Measurements from ENCODE around the gene NETO1.

The NETO1 gene

GRCh38 chr18:72843743-72844142, 24.0 kb downstream of the NETO1 start:
- DNase-seq: no peak

- peak; percentile 80 for DNase-seq
These were observed 27.7 kb downstream of the NETO1 start for GRCh38 chr18:72840109-72840508.

- DNase-seq: no peak
These were observed 33.1 kb downstream of the NETO1 start for GRCh38 chr18:72834731-72835130.

- no peak for DNase-seq
These were observed 34.3 kb downstream of the NETO1 start for GRCh38 chr18:72833471-72833870.

GRCh38 chr18:72830109-72830508, 37.7 kb downstream of the NETO1 start:
- no peak for DNase-seq

GRCh38 chr18:72828601-72829000, 39.2 kb downstream of the NETO1 start:
- no peak for DNase-seq

- DNase-seq: no peak
These were observed 41.1 kb downstream of the NETO1 start for GRCh38 chr18:72826736-72827135.

- DNase-seq: no peak
These were observed 44.4 kb downstream of the NETO1 start for GRCh38 chr18:72823345-72823744.

- DNase-seq: no peak
These were observed 45.6 kb downstream of the NETO1 start for GRCh38 chr18:72822202-72822601.

GRCh38 chr18:72820571-72820970, 47.2 kb downstream of the NETO1 start:
- DNase-seq: no peak

- DNase-seq: no peak
These were observed 48.7 kb downstream of the NETO1 start for GRCh38 chr18:72819050-72819449.

GRCh38 chr18:72811047-72811446, 56.7 kb downstream of the NETO1 start:
- DNase-seq: peak; percentile 31

- no peak for DNase-seq
These were observed 59.1 kb downstream of the NETO1 start for GRCh38 chr18:72808680-72809079.

- DNase-seq: no peak
These were observed 68.7 kb downstream of the NETO1 start for GRCh38 chr18:72799106-72799505.

- no peak for DNase-seq
These were observed 84.3 kb downstream of the NETO1 start for GRCh38 chr18:72783530-72783929.

- DNase-seq: no peak
These were observed 92.9 kb downstream of the NETO1 start for GRCh38 chr18:72774914-72775313.

GRCh38 chr18:72772916-72773315, 94.9 kb downstream of the NETO1 start:
- no peak for DNase-seq

- no peak for DNase-seq
These were observed 99.0 kb downstream of the NETO1 start for GRCh38 chr18:72768681-72769229.

GRCh38 chr18:72762515-72763122, 105.2 kb downstream of the NETO1 start:
- peak; percentile 80 for DNase-seq

GRCh38 chr18:72752220-72752619, 115.6 kb downstream of the NETO1 start:
- DNase-seq: no peak

- DNase-seq: no peak
These were observed 125.8 kb downstream of the NETO1 start for GRCh38 chr18:72742002-72742401.

- DNase-seq: no peak
These were observed 129.7 kb downstream of the NETO1 start for GRCh38 chr18:72738136-72738535.

GRCh38 chr18:72727776-72728175, 140.0 kb downstream of the NETO1 start:
- DNase-seq: no peak

- DNase-seq: no peak
These were observed 140.6 kb downstream of the NETO1 start for GRCh38 chr18:72727038-72727655.

GRCh38 chr18:72726201-72726600, 141.6 kb downstream of the NETO1 start:
- DNase-seq: no peak

Data from NCI-H748 treated with DMSO at 0.1 percent for 48 hours (cell line).